Hypothalamus (tissue), 51 donors: ENCODE data around the gene DNASE1L1.
"Not testable (repeated sequence)": the region's sequence is repeated elsewhere in the genome, so short reads cannot be mapped to it uniquely, and the experiment has no call there.

ENCODE experiments used
- DNase-seq, 51 donors: peaks; one replicate each; lab custom pipeline; 2025; lab: John Stamatoyannopoulos, UW

DNASE1L1 gene

GRCh38 chrX:154388094-154388493 is 21.0 kb downstream of the DNASE1L1 start:
- not testable (repeated sequence) for DNase-seq

DNA sequence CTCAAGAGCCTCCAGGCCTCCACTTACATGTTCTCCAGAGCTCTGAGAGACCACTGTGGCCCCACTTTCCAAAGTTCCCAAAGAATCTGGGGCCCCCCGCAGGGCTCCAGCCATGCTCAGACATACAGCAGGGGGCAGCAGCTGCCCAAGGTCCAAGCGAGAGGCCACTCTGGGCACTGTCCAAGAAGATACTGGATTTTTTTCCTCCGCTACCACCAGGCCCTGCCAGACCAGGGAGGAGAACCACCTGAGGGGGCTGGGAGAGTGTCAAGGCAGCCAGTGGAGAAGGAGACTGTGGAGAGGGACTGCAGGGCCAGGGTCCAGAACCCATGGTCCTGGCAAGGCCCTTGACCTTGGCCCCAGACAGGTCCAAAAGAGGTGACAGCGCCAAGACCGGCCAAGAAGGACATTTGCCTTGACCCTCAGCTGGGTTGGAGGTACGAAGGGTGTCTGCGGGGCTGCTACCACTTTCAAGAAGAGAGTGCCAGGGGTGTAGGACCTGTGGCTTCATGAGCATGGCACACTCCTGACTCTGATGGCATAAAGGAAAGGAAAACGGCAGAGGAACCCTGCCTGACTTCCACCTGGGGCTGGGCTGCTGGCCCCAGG is 24.7 kb downstream of the DNASE1L1 start:
- peak in 4 of 51 donors; percentile 4 to 16 (median 16) for DNase-seq

GRCh38 chrX:154383359-154384283 is 25.4 kb downstream of the DNASE1L1 start:
- no peak for DNase-seq

DNA sequence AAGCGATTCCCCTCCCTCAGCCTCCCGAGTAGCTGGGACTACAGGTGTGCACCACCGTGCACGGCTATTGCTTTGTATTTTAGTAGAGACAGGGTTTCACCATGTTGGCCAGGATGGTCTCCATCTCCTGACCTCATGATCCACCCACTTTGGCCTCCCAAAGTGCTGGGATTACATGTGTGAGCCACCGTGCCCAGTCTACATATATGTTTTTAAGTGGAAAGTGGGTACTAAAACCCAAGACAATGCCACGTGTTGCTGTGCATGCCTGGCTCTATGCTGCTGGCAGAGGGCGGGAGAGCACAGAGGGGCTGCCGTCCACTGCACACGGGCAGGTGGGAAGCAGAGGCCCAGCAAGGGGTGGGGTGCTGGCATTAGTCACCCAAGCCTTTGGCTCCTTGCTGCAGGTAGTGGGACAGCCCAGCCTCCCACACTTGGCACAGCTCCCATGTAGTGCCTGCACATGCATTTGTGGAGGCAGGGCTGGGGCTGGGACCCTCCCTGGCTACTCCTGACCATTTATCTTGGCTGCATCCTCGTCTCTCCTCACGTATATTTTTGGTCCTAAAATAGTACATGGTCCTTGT is 26.5 kb downstream of the DNASE1L1 start:
- no peak for DNase-seq

- DNase-seq, result no peak
Measured at GRCh38 chrX:154381271-154381670, 27.8 kb downstream of the DNASE1L1 start.

DNA sequence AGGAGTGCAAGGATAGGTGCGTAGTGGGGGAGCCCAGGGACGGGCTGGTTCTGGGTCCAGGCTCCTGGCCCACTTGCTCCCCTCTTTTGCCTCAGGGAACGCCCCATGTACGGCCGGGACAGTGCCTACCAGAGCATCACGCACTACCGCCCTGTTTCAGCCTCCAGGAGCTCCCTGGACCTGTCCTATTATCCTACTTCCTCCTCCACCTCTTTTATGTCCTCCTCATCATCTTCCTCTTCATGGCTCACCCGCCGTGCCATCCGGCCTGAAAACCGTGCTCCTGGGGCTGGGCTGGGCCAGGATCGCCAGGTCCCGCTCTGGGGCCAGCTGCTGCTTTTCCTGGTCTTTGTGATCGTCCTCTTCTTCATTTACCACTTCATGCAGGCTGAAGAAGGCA is 28.3 kb downstream of the DNASE1L1 start:
- no peak for DNase-seq

DNA sequence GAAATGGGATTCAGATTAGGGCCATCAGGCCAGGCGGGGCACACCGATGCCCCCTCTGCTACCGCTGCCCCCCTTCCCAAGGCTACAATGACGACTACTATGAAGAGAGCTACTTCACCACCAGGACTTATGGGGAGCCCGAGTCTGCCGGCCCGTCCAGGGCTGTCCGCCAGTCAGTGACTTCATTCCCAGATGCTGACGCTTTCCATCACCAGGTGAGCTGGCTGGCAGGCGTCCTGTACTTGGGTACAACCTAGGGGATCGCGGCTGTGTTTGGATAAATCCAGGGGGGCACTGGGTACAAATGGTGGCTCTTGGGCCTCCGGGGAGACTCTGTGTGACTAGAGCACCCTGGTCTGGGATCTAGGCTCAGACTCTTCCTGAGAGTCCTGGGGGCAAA is 28.9 kb downstream of the DNASE1L1 start:
- DNase-seq, result no peak

DNA sequence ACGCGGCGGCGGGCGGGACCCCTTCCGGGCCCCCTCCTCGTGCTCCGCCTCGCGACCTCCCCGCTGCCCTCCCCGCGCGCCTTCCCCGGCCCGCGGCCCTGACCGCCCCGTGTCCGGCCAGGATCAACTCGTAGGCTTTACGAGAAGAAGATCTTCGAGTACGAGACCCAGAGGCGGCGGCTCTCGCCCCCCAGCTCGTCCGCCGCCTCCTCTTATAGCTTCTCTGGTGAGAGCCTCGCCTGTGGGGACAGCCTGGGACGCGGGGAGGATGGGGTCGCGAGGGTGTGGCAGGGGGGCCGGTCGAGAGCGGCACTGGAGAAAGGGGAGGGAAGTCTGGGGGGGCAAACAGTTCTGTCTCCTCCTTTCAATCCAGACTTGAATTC is 29.5 kb downstream of the DNASE1L1 start:
- DNase-seq, result no peak

DNA sequence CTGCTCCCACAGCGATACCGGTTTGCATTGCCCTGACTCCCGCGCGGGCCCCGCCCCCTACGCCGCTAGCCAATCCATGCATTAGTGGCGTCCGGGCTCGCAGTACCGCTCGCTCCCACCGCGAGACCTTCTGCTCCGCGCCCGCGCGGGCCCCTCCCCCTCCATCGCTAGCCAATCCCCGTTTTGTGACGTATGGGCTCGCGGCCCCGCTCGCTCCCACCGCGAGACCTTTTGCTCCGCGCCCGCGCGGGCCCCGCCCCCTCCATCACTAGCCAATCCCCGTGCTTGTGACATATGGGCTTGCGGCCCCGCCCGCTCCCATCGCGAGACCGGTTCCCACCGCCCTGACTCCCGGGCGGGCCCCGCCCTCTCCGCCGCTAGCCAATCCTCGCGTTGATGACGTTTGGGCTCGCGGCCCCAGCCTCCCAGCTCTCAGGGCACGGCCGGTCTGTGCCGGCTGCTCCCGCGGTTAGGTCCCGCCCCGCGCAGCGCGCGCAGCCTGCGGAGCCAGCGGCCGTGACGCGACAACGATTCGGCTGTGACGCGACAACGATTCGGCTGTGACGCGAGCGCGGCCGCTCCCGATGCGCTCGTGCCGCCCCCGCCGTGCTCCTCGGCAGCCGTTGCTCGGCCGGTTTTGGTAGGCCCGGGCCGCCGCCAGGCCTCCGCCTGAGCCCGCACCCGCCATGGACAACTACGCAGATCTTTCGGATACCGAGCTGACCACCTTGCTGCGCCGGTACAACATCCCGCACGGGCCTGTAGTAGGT is 30.1 kb downstream of the DNASE1L1 start, which contains the start of gene EMD:
Gene EMD (plus strand): TSS at position 497 of the 770 bp plus-strand sequence. CDS start 190 bp downstream, at position 687.
- peak; percentile 63 to 100 (median 98) for DNase-seq

DNA sequence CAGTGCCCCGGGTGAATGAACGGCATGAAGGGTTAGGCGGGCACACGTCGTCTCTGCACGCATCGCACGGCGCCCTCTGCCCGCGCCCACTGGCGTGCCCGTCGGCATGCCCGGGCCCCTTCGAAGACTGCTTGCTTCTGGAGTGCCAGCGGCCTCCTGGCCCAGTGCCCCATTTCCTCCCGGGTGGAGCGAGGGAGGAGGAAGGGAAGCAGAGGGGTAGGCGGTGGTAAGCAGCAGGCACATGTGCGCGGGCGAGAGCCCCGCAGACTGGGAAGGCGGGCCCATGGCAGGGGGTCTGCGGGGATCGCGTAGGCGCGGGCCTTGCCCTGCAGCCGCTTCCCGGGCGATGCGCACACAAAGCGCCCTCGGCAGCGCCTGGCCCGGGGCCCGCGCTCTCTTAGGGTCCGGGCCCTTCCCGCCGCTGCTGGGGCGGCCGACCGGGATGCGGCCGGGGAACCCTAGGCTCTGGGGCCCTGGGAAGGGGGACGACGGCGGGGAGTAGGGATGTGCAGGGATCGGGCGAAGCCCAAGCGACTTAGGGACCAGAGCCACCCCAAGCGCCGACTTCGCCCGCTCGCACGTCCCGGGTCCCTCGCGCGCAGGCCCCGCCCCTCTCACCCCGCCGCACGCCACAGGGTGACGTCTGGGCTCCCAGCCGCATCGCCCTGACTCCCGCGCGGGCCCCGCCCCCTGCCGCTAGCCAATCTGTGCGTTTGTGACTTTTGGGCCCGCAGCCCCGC is 30.8 kb downstream of the DNASE1L1 start:
- DNase-seq, result peak in 30 of 51 donors; percentile 5 to 99 (median 37)

DNA sequence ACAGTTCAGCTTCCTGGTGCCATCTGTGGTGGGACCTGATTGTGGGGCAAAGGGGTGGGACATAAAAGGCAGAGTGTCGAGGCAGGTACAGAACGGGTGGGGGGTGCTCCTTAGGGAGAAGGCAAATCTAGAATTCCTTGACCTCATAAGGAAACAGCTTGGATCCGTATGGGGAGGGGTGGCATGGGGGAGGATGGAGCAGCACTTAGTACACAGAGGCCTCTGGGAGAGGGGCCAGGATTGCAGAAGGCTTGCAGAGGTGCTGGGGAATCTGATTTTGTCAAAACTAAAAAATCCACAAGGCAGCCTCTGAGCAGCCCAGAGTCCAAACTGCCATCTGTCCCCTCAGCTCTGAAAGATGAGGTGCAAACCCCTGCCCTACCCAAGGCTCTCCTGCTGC is 32.3 kb downstream of the DNASE1L1 start:
- no peak for DNase-seq

DNA sequence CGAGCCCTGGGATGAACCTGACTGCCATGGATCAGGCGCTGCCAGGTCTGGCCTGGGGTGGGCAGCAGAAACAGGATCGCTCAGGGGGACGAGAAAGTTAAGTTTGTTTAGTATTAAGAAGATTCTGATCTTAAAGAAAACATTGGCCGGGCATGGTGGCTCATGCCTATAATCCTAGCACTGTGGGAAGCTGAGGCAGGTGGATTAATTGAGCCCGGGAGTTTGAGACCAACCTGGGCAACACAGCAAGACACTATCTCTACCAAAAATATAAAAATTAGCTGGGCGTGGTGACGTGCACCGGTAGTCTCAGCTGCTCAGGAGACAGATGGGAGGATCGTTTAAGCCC is 33.9 kb downstream of the DNASE1L1 start:
- no peak for DNase-seq

- DNase-seq, result peak in 6 of 51 donors; percentile 2 to 32 (median 24)
Measured at GRCh38 chrX:154374313-154375155, 34.5 kb downstream of the DNASE1L1 start, which contains the start of gene FLNA. TSS of gene FLNA (minus strand) at chrX:154374634. CDS start at chrX:154371245, 3,389 bp downstream.

DNA sequence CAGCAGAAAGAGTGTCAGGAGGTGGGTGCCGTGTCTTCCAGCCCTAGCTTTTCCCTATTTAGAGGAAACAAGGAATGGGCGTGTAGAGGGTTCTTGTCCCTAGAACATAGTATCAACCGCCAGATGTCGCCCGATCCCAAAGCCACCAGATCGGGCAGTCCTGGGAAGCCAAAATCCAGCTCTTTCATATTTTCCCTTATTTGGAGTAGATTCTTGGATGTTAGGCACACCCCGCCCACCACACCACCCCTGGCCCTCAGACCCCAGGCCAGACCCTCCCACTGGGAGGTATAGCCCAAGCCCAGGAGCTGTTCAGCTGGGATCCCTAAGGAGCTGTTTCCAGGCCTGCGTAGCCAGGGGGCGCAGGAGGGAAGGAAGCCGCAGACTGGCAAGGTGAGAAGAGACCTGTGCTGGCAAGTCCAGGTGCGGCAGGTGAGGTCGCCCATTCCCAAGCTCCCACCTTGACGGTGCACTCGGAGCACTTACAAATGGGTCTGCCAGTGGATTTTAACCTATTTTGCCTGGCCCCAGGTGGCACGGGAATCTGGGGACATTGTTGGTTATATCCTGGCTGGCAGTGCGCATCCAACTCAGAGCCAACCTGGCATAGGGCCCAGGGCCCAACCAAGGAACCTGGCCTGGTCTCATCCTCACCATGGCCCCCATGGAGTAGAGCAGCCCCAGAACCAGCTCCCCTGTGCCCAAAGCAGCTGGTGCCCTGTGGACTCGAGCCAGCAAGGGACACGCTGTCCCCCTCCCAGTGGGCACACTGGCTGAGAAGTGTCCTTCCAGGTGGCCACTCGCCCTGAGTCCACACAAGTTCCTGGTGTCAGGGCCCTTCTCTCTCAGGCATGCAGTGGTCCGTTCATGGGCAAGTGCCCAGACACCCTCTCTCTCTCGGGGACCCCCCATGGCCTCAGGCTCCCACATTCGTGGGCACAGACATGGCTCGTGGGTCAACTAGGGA is 35.4 kb downstream of the DNASE1L1 start:
- peak in 29 of 51 donors; percentile 7 to 71 (median 30) for DNase-seq

- DNase-seq, result no peak
Measured at GRCh38 chrX:154372612-154373022, 36.4 kb downstream of the DNASE1L1 start.

DNA sequence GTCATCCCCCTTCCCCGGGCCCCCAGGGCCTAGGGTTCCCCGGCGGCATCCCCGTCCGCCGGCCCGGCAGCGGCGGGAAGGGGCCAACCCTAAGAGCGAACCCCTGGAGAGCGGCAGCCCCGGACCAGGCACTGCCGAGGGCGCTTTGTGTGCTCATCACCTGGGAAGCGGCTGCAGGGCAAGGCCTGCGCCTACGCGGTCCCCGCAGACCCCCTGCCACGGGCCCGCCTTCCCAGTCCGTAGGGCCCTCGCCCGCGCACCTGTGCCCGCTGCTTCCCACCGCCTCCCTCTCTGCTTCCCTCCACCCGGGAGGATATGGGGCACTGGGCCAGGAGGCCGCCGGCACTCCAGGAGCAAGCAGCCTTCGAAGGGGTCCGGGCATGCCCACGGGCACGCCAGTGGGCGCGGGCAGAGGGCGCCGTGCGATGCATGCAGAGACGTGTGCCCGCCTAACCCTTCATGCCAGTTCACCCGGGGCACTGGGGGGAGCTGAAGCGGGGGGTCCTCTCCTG is 37.2 kb downstream of the DNASE1L1 start:
- DNase-seq, result no peak

- DNase-seq, result peak in 50 of 51 donors; percentile 10 to 92 (median 80)
Measured at GRCh38 chrX:154371017-154371788, 37.9 kb downstream of the DNASE1L1 start.
